ENCODE results near the gene PLSCR4.

Gene PLSCR4

GRCh38 chr3:146189519-146190173 lies 61.3 kb downstream of the PLSCR4 start:
- DNase-seq, result peak; percentile 55

GRCh38 chr3:146187334-146187950 lies 63.5 kb downstream of the PLSCR4 start:
- DNase-seq, result no peak

- no peak for DNase-seq
Measured at GRCh38 chr3:146184241-146185015, 66.5 kb downstream of the PLSCR4 start.

- DNase-seq, result no peak
Measured at GRCh38 chr3:146181216-146181615, 69.7 kb downstream of the PLSCR4 start.

GRCh38 chr3:146180376-146180775 lies 70.5 kb downstream of the PLSCR4 start:
- no peak for DNase-seq

GRCh38 chr3:146178006-146178689 lies 72.8 kb downstream of the PLSCR4 start:
- no peak for DNase-seq

GRCh38 chr3:146177519-146177918 lies 73.4 kb downstream of the PLSCR4 start:
- DNase-seq, result no peak

GRCh38 chr3:146177072-146177471 lies 73.8 kb downstream of the PLSCR4 start:
- no peak for DNase-seq

GRCh38 chr3:146172586-146172985 lies 78.3 kb downstream of the PLSCR4 start:
- no peak for DNase-seq

GRCh38 chr3:146170591-146170990 lies 80.3 kb downstream of the PLSCR4 start:
- no peak for DNase-seq

GRCh38 chr3:146169891-146170290 lies 81.0 kb downstream of the PLSCR4 start:
- DNase-seq, result no peak

GRCh38 chr3:146166826-146167225 lies 84.1 kb downstream of the PLSCR4 start:
- no peak for DNase-seq

- DNase-seq, result no peak
Measured at GRCh38 chr3:146166415-146166821, 84.5 kb downstream of the PLSCR4 start.

GRCh38 chr3:146165877-146166276 lies 85.0 kb downstream of the PLSCR4 start:
- no peak for DNase-seq

GRCh38 chr3:146164971-146165769 lies 85.7 kb downstream of the PLSCR4 start:
- DNase-seq, result no peak

- no peak for DNase-seq
Measured at GRCh38 chr3:146164506-146164905, 86.4 kb downstream of the PLSCR4 start.

GRCh38 chr3:146164071-146164470 lies 86.8 kb downstream of the PLSCR4 start:
- no peak for DNase-seq

- DNase-seq, result no peak
Measured at GRCh38 chr3:146163584-146163983, 87.3 kb downstream of the PLSCR4 start.

- DNase-seq, result no peak
Measured at GRCh38 chr3:146162561-146162960, 88.3 kb downstream of the PLSCR4 start.

- no peak for DNase-seq
Measured at GRCh38 chr3:146161663-146162002, 89.3 kb downstream of the PLSCR4 start.

- peak; percentile 57 for DNase-seq
Measured at GRCh38 chr3:146160964-146161662, 89.8 kb downstream of the PLSCR4 start, which contains the start of gene PLOD2. TSS of gene PLOD2 (minus strand) at chr3:146161184. CDS start at chr3:146160989, 195 bp downstream.

Data from activated CD8-positive, alpha-beta memory T cell treated with anti-CD3 and anti-CD28 coated beads for 24 hours (primary cell).